MM.1S (cell line): ENCODE results near the gene TRIM15.

Experiments
- CTCF ChIP-seq: fragments of 300-600 bp; sonication (generic); IDR thresholded peaks from 2 replicates; pipeline ENCODE4 v1.5.1; 2016; ENCODE audit warnings: antibody characterized with exemption, low read length, mixed read lengths
- EZH2phosphoT487 ChIP-seq: fragments of 300-600 bp; sonication (generic); IDR thresholded peaks from 2 replicates; pipeline ENCODE4 v1.6.1; 2018; ENCODE audit warnings: antibody characterized with exemption, low read length

- TF ChIP-seq CTCF (no peak), EZH2phosphoT487 (no peak)
These were observed 52.8 kb downstream of the TRIM15 start for GRCh38 chr6:30216096-30216495.
